Loucy (cell line): Measurements from ENCODE around the gene KANK2.

Experiments
- H2AFZ ChIP-seq: fragments of 200-600 bp; sonication (generic); 2 replicates; pipeline ENCODE4 v1.6.0; 2016; ENCODE audit warnings: antibody characterized with exemption, mild to moderate bottlenecking, low read length, moderate library complexity
- H3F3A ChIP-seq: fragments of 200-600 bp; 2 replicates; pipeline ENCODE4 v1.6.0; 2016; ENCODE audit warnings: antibody characterized with exemption, low read depth, mild to moderate bottlenecking
- H3K27me3 ChIP-seq: fragments of 200-600 bp; sonication (generic); 2 replicates; pipeline ENCODE4 v1.6.1; 2014; ENCODE audit warnings: low read length, mild to moderate bottlenecking; ENCODE audit not compliant: insufficient read depth, poor library complexity, severe bottlenecking
- H3K36me3 ChIP-seq: fragments of 200-600 bp; sonication (generic); 2 replicates; pipeline ENCODE4 v1.6.1; 2016; ENCODE audit warnings: low read length; ENCODE audit not compliant: insufficient read depth
- H3K4me1 ChIP-seq: fragments of 200-600 bp; sonication (generic); 2 replicates; pipeline ENCODE4 v1.5.1; 2014; ENCODE audit warnings: low read length, mild to moderate bottlenecking; ENCODE audit not compliant: insufficient read depth, poor library complexity, severe bottlenecking
- H3K4me2 ChIP-seq: fragments of 200-600 bp; sonication (generic); 2 replicates; pipeline ENCODE4 v1.6.0; 2014; ENCODE audit warnings: antibody characterized with exemption, low read length, low read depth, mild to moderate bottlenecking; ENCODE audit not compliant: poor library complexity, severe bottlenecking
- H3K4me3 ChIP-seq: fragments of 200-600 bp; sonication (generic); 2 replicates; pipeline ENCODE4 v1.5.1; 2014; ENCODE audit warnings: low read length, mild to moderate bottlenecking, mixed read lengths; ENCODE audit not compliant: poor library complexity, severe bottlenecking
- H3K79me2 ChIP-seq: fragments of 200-600 bp; sonication (generic); 2 replicates; pipeline ENCODE4 v1.6.1; 2014; ENCODE audit warnings: low read length; ENCODE audit not compliant: insufficient read depth
- H3K9ac ChIP-seq: fragments of 200-600 bp; sonication (generic); 2 replicates; pipeline ENCODE4 v1.6.0; 2014; ENCODE audit warnings: mild to moderate bottlenecking, low read depth, low read length, moderate library complexity; ENCODE audit not compliant: poor library complexity, severe bottlenecking
- H3K9me2 ChIP-seq: fragments of 200-600 bp; sonication (generic); replicated peaks from 2 replicates; pipeline ENCODE4 v1.6.1; 2016; ENCODE audit warnings: low read depth, low read length, mixed read lengths
- H3K9me3 ChIP-seq: fragments of 200-600 bp; sonication (generic); 2 replicates; pipeline ENCODE4 v1.6.1; 2014; ENCODE audit warnings: mild to moderate bottlenecking, antibody characterized with exemption, low read length, low read depth; ENCODE audit not compliant: insufficient read depth
- H4K20me1 ChIP-seq: fragments of 200-600 bp; sonication (generic); 2 replicates; pipeline ENCODE4 v1.6.0; 2014; ENCODE audit warnings: antibody characterized with exemption, low read length, mild to moderate bottlenecking; ENCODE audit not compliant: insufficient read depth, poor library complexity, severe bottlenecking
- CTCF ChIP-seq: fragments of 200-600 bp; sonication (generic); conservative IDR thresholded peaks from 2 replicates; pipeline ENCODE4 v1.5.1; 2014; ENCODE audit warnings: mild to moderate bottlenecking, antibody characterized with exemption, low read length
- EZH2phosphoT487 ChIP-seq: fragments of 200-600 bp; IDR thresholded peaks from 2 replicates; pipeline ENCODE4 v1.6.1; 2018; ENCODE audit warnings: antibody characterized with exemption, mild to moderate bottlenecking, moderate library complexity, borderline replicate concordance

KANK2 gene

DNA sequence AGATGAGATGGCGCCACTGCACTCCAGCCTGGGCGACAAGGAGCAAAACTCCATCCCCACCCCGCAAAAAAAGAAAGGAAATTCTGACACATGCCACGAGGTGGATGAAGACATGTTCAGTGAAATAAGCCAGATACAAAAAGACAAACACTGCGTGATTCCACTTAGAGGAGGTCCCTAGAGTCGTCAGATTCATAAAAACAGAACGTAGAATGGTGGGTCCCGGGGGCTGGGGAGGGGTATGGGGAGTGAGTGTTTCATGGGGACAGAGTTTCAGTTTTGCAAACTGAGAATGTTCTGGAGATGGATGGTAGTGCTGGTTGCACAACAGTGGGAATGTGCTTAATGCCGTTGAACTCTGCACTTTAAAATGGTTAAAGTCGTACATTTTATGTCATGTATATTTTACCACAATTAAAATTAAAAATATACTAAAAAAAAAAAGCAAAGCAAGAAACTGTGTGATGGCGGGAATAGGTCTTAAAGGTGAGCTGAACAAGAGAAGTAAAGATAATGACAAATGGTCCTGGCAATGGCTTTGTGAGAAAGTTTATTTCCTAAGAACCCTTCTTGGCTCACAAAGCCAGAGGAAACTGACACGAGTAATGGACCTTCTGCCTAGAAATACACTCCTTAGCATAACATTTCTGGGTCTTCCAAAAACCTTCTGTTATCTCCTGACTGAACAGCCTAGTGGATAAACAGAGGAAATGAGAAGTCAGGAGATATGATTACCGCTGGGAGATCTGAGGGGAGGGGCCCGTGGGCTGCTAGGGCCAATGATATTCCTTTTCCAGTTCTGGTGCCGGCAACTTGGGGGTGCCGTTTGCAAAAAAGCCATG is 37.5 kb downstream of the KANK2 start:
- Histone ChIP-seq H3K36me3 (no peaks in the 10 kb centered on the region), H3K9ac (no peak overlapping the region), H3K79me2 (peaks cover 8% of the 10 kb centered on the region), H3K4me3 (no peak overlapping the region), H3K4me1 (peaks cover 5% of the 10 kb centered on the region), H2AFZ (no peak overlapping the region), H3K4me2 (no peak overlapping the region), H4K20me1 (no peaks in the 10 kb centered on the region), H3K9me3 (no peaks in the 10 kb centered on the region), H3K9me2 (no peaks in the 10 kb centered on the region), H3K27me3 (peaks cover 4% of the 10 kb centered on the region), H3F3A (no peaks in the 10 kb centered on the region)
- TF ChIP-seq CTCF (no peak), EZH2phosphoT487 (no peak)

GRCh38 chr19:11155373-11156120 is 41.8 kb downstream of the KANK2 start, which contains the start of gene SPC24:
TSS of gene SPC24 (minus strand) at chr19:11155782. CDS start at chr19:11155776, 6 bp downstream.
- peaks cover 46% of the 10 kb centered on the region for H3K79me2 ChIP-seq
- H3K4me3 ChIP-seq, result peak within 1 kb of the TSS; percentile 100
- no peaks in the 10 kb centered on the region for H3K9me2 ChIP-seq
- H4K20me1 ChIP-seq, result no peaks in the 10 kb centered on the region
- TF ChIP-seq EZH2phosphoT487 (no peak), CTCF (peak; percentile 11; the same call in 1 of the 2 replicates)
- H3K27me3 ChIP-seq, result peaks cover 4% of the 10 kb centered on the region
- H3K9ac ChIP-seq, result peak within 1 kb of the TSS; percentile 100
- H3K4me2 ChIP-seq, result peak within 1 kb of the TSS; percentile 94
- H3K9me3 ChIP-seq, result no peaks in the 10 kb centered on the region
- no peaks in the 10 kb centered on the region for H3K36me3 ChIP-seq
- no peaks in the 10 kb centered on the region for H3F3A ChIP-seq
- peak within 1 kb of the TSS; percentile 84 for H2AFZ ChIP-seq
- H3K4me1 ChIP-seq, result peaks cover 24% of the 10 kb centered on the region

- H3K9me2 ChIP-seq, result no peaks in the 10 kb centered on the region
- peaks cover 51% of the 10 kb centered on the region for H3K79me2 ChIP-seq
- no peak overlapping the region for H2AFZ ChIP-seq
- no peaks in the 10 kb centered on the region for H4K20me1 ChIP-seq
- H3K4me1 ChIP-seq, result peaks cover 24% of the 10 kb centered on the region
- H3K36me3 ChIP-seq, result no peaks in the 10 kb centered on the region
- H3K9me3 ChIP-seq, result no peaks in the 10 kb centered on the region
- peaks cover 4% of the 10 kb centered on the region for H3K27me3 ChIP-seq
- peak overlapping the region; percentile 100 for H3K9ac ChIP-seq
- H3F3A ChIP-seq, result no peaks in the 10 kb centered on the region
- peak overlapping the region; percentile 100 for H3K4me3 ChIP-seq
- no peak for TF ChIP-seq CTCF
- TF ChIP-seq EZH2phosphoT487, result no peak
- H3K4me2 ChIP-seq, result peak overlapping the region; percentile 94
These were observed 42.7 kb downstream of the KANK2 start for GRCh38 chr19:11154683-11155047.
